GM19324 (cell line): Measurements from ENCODE around the gene PRR16.
"Not testable (repeated sequence)": the region's sequence is repeated elsewhere in the genome, so short reads cannot be mapped to it uniquely, and the experiment has no call there.

Experiments
- ATAC-seq: cut with Tn5 transposase; IDR thresholded peaks from one replicate; pipeline ENCODE4 v1.9.1; 2021; ENCODE audit warnings: mild to moderate bottlenecking, moderate library complexity; ENCODE audit not compliant: unreplicated experiment, low FRiP score

The PRR16 gene

DNA sequence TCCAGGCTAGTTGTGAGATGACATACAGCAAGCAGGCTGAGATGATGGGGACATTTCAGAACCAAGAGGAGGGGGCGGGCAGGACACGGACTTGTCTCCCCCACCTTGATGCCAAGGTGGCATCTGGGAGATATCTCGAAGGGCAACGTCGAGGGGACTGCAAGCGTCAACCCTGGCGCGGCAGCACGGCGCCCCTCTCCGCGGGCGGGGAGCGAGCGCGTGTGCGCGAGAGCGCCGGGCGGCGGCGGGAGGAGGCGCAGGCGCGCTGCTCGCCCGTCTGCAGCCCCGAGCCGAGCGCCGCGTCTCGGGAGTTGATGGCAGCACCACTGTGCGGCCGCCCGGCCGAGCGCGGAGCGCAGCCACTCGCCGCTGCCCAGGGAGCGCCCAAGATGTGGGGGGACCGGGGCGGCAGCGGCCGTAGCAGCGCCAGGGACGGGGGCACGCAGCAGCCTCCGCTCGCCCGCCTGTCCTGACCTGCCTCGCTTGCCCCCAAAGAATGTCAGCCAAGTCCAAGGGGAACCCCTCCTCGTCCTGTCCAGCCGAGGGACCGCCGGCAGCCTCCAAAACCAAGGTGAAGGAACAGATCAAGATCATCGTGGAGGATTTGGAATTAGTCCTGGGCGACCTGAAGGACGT lies at the start of gene PRR16:
Gene PRR16 (plus strand): TSS at position 310 of the 636 bp plus-strand sequence.
- no peak for ATAC-seq

- ATAC-seq: no peak
Observed at GRCh38 chr5:120415985-120416384, 48.1 kb upstream of the PRR16 start.

GRCh38 chr5:120419127-120419526 lies 45.0 kb upstream of the PRR16 start:
- no peak for ATAC-seq

DNA sequence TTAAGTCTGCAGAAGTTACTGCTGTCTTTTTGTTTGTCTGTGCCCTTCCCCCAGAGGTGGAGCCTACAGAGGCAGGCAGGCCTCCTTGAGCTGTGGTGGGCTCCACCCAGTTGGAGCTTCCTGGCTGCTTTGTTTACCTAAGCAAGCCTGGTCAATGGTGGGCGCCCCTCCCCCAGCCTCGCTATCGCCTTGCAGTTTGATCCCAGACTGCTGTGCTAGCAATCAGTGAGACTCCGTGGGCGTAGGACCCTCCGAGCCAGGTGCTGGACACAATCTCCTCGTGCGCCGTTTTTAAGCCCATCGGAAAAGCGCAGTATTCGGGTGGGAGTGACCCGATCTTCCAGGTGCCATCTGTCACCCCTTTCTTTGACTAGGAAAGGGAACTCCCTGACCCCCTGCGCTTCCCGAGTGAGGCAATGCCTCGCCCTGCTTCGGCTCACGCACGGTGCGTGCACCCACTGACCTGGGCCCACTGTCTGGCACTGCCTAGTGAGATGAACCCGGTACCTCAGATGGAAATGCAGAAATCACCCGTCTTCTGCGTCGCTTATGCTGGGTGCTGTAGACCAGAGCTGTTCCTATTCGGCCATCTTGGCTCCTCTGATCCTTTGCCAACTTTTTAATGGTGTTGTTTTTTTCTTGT lies 37.3 kb upstream of the PRR16 start:
- ATAC-seq: not testable (repeated sequence)

DNA sequence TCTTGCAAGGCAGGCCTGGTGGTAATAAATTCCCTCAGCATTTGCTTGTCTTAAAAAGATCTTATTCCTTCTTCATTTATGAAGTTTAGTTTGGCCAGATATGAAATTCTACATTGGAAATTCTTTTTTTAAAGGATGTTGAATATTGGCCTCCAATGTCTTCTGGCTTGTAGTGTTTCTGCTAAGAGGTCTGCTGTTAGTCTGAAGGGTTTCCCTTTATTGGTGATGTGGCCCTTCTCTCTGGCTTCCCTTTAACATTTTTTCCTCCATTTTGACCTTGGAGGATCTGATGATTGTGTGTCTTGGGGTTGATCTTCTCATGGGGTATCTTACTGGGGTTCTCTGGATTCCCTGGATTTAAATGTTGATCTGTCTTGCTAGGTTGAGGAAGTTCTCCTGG lies 33.5 kb upstream of the PRR16 start:
- ATAC-seq: no peak

- ATAC-seq: no peak
Observed at GRCh38 chr5:120432861-120433260, 31.2 kb upstream of the PRR16 start.

GRCh38 chr5:120435129-120435528 lies 29.0 kb upstream of the PRR16 start:
- ATAC-seq: no peak

- ATAC-seq: no peak
Observed at GRCh38 chr5:120436996-120437395, 27.1 kb upstream of the PRR16 start.

DNA sequence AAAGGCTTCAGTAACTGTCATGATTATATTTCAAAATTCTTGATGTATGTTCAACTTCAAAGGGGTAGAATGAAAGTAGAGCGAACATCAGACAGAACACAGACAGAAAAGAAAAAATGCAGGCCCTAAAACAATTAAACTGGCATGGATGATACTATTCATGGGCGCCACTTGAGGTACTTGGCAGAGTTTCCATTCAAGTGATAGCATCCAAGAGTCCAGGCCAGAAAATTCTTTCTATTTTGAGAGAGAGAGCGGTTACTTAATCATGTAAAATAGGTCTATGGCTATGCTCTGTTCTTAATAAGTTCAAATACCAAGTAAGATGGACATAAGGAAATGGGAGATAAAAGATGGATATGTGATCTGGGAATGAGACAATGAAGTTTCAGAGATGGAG lies 21.4 kb upstream of the PRR16 start:
- ATAC-seq: no peak

DNA sequence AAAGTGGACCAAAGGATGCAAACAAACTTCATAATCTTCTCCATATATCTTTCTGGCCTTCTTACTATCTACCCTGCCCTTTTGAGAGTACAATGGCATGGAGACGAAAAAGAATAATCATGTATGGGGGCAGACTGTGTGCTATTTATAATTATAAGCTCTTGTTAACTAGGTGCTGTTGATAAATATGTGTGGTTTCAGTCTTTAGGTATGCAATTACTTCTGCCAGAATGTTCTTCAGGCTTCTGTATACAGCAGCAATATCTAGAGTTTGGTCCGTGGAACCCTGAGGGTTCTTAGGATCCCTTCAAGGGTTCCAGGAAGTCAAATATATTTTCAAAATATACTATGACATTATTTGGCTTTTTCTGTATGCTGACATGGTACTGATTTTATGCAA lies 20.5 kb upstream of the PRR16 start:
- no peak for ATAC-seq

DNA sequence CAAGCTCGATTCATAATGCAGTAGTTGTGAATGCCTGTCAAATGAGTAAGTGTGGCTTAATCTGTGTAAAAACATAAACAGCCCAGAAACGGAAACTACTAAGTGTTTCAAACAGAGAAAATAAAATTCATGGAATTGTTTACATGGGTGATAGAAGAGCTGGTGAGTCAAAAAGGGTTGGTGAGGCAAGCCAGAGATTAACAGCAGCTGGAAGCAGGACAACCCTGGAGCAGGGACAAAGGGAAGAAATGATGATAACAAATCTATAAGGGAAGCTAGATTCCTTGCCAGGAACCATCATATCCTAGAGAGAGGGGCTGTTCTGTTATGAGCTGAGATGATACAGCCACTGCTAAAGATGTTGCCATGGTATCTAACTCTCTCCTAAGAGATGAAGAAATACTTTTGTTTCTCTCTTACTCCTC lies 18.0 kb upstream of the PRR16 start:
- ATAC-seq: no peak

- ATAC-seq: no peak
Observed at GRCh38 chr5:120446901-120447300, 17.2 kb upstream of the PRR16 start.

- no peak for ATAC-seq
Observed at GRCh38 chr5:120447706-120448239, 16.3 kb upstream of the PRR16 start.

- no peak for ATAC-seq
Observed at GRCh38 chr5:120449501-120449900, 14.6 kb upstream of the PRR16 start.

- ATAC-seq: no peak
Observed at GRCh38 chr5:120450910-120451309, 13.2 kb upstream of the PRR16 start.

GRCh38 chr5:120451445-120451844 lies 12.7 kb upstream of the PRR16 start:
- ATAC-seq: no peak

GRCh38 chr5:120452471-120452870 lies 11.6 kb upstream of the PRR16 start:
- no peak for ATAC-seq

GRCh38 chr5:120454094-120454798 lies 9.9 kb upstream of the PRR16 start:
- no peak for ATAC-seq

- no peak for ATAC-seq
Observed at GRCh38 chr5:120456006-120456405, 8.1 kb upstream of the PRR16 start.

DNA sequence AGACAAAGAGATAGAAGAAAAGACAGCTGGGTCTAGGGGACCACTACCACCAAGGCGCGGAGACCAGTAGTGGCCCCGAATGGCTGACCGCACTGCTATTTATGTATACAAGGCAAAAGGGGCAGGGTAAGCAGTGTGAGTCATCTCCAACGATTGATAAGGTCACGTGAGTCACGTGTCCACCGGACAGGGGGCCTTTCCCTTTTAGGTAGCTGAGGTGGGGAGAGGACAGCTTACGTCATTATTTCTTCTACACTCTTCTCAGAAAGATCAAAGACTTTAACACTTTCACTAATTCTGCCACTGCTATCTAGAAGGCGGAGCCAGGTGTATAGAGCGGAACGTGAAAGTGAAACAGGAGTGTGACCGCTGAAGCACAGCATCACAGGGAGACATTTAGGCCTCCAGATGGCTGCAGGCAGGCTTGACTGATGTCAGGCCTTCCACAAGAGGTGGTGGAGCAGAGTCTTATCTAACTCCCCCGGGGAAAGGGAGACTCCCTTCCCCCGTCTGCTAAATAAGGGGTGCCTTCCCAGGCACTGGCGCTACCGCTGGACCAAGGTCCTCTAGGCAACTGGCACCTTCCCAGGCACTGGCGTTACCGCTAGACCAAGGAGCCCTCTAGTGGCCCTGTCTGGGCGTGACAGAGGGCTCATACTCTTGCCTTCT lies 6.1 kb upstream of the PRR16 start:
- ATAC-seq: peak; percentile 93

DNA sequence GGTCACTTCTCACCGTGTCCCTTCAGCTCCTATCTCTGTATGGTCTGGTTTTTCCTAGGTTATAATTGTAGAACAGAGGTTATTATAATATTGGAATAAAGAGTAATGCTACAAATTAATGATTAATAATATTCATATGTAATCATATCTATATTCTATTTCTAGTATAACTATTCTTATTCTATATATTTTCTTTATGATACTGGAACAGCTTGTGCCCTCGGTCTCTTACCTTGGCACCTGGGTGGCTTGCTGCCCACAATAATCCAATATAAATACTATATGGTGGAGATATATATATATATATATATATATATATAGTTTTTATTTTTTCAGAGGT lies 5.6 kb upstream of the PRR16 start:
- not testable (repeated sequence) for ATAC-seq
